A549 treated with CpdA at 1 μM for 4 hours (cell line): ENCODE data around the gene SLC34A3. TPM values are rescaled to one million over a fixed set of nuclear protein-coding genes. Genes with fewer than 3 reads are reported as not detected.

Source experiments
- total RNA-seq: library from RNA; stranded (reverse); fragments of 200-300 nt; extraction: Qiagen RNA extraction; gene quantifications from 5 replicates; pipeline ENCODE4 v1.2.3, GENCODE V29; 2022; ENCODE audit warnings: low read depth

SLC34A3 gene
- 0.07 to 0.13 TPM (median 0.08 TPM) in 5 replicates for total RNA-seq

DNA sequence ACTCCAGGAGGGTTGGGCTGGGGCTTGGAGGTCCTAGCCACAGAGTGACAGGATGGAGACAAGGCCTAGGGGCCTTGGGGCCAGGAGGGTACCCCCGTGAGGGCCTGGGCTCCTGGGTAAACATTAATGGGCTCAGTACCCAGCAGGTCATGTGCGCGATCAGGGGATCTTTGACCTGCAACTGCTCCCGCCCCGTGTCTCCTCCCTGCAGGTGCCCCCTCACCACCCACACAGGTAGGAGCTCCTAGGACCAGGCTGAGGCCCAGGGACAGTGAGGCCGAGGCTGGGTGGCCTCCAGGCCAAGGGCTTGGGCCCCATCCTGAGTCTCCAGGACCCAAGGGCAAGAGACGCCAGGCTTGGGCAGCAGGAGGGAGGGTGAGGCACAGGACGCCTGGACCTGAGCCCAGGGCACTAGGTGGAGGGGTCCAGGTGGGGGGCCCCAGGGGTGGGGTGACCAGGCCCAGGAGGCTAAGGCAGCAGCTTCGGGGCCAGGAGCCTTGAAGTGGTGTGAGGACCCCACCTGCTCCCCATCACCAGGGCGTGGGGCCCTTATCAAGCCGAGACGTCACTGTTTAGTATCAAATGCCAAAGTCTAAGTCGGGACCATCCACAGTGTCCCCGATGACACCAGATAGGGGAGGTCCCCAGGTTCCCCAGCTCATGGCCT is at the start of gene SLC34A3:
SLC34A3 (plus strand) TSS at position 197 of the 667 bp plus-strand sequence. CDS start 802 bp downstream, outside the sequence.

GRCh38 chr9:137188490-137189296 is 42.0 kb upstream of the SLC34A3 start, which contains the start of the genes ANAPC2 and SSNA1:
ANAPC2 (minus strand) TSS chr9:137188560; CDS start chr9:137188532, 28 bp downstream.
SSNA1 (plus strand) TSS chr9:137188676; CDS start chr9:137188727, 51 bp downstream.

DNA sequence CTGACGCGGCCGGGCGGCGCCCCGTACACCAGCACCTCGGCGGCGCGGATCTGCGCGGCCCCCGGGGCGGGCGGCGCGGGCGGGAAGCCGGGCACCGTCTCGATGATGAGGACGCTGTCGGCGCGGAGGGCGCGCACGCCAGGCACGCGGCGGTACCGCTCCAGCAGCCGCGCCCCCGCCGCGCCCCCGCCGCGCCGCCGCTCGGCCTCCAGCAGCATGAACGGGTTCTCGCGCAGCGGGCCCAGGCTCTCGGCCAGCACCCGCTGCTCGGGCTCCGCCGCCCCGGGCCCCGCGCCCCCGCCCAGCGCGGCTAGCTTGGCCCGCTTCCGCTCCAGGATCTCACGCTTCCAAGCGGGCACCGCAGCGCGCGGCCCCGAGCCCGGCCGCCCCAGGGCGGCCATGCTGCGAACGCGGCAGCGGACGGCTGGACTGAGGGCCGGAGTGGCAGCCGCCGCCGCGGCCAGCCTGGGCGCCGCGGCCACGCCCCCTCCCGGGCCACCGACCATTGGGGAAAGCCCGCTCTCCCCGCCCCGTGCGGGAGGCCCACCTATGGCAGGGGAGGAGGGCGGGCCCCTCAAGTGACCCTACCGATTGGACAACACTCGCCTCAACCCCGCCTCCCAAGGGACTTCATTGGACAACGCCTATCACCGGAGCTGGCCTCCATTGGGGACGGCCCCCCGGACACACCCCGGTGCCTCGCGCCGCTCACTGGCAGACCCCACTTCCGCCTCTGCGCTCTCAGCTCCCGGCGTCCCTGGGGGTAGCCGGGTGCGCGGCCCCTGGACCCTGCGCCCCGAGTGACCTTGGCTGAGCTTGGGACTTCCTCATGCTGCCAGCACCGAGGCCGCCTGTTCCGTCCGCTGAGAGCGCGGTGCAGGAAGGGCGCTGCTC is 30.1 kb upstream of the SLC34A3 start, which contains the start of gene TPRN:
TPRN (minus strand) TSS at position 431 of the 894 bp plus-strand sequence; CDS start at position 401, 30 bp downstream.

GRCh38 chr9:137205126-137206069 is 25.3 kb upstream of the SLC34A3 start, which contains the start of the genes NDOR1 and TMEM203:
NDOR1 (plus strand) TSS chr9:137205700; CDS start chr9:137205778, 78 bp downstream.
TMEM203 (minus strand) TSS chr9:137205648; CDS start chr9:137205414, 234 bp downstream.

GRCh38 chr9:137222190-137223077 is 8.3 kb upstream of the SLC34A3 start, which contains the start of gene RNF208:
RNF208 (minus strand) TSS chr9:137222240; CDS start chr9:137221212, 1,028 bp downstream.

DNA sequence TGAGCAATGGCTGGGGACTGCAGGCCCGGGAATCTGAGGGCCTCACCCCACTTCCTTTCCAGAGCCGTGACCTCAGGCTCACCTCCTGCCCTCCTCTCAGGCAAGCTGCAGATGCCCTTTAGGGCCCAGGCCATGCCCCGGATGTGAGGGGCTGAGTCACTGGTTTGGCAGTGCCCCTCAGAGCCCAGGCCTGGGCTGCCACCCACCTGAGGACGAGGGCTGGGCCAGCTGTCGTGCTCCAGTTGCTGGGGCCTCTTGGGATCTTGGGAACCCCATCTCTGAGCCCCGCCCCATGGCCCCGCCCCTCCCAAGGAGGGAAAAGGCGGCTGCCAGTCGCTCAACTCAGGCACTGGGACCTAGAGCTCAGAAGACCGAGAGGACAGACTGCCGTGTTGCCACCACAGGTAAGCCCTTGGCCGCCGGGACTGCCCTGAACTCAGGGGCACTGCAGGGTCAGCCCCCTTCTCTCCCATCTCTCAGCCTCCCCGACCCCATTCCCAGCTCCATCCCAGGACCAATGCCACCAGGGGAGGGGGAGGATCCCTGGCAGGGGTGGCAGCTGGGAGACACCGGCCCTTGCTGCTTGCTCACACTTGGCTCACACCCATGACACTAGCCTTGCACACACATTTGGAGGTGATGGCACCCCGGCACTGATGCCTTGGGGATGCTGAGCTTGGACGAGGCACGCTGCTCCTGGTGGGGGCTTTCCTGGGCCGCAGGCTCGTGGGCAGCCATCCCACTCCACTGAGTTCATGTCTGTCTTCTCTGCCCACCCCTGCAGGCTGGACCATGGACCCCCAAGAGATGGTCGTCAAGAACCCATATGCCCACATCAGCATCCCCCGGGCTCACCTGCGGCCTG is 5.6 kb upstream of the SLC34A3 start, which contains the start of gene CYSRT1:
CYSRT1 (plus strand) TSS at position 345 of the 865 bp plus-strand sequence; CDS start at position 793, 448 bp downstream.

GRCh38 chr9:137227054-137227852 is 3.4 kb upstream of the SLC34A3 start, which contains the start of gene RNF224:
RNF224 (plus strand) TSS chr9:137227502; CDS start chr9:137228336, 834 bp downstream.

GRCh38 chr9:137240841-137241489 is 10.3 kb downstream of the SLC34A3 start, which contains the start of gene TUBB4B:
TUBB4B (plus strand) TSS chr9:137241287; CDS start chr9:137241361, 74 bp downstream.

GRCh38 chr9:137251194-137251461 is 20.4 kb downstream of the SLC34A3 start, which contains the start of gene STPG3:
STPG3 (plus strand) TSS chr9:137251286; CDS start chr9:137251287, 1 bp downstream.

DNA sequence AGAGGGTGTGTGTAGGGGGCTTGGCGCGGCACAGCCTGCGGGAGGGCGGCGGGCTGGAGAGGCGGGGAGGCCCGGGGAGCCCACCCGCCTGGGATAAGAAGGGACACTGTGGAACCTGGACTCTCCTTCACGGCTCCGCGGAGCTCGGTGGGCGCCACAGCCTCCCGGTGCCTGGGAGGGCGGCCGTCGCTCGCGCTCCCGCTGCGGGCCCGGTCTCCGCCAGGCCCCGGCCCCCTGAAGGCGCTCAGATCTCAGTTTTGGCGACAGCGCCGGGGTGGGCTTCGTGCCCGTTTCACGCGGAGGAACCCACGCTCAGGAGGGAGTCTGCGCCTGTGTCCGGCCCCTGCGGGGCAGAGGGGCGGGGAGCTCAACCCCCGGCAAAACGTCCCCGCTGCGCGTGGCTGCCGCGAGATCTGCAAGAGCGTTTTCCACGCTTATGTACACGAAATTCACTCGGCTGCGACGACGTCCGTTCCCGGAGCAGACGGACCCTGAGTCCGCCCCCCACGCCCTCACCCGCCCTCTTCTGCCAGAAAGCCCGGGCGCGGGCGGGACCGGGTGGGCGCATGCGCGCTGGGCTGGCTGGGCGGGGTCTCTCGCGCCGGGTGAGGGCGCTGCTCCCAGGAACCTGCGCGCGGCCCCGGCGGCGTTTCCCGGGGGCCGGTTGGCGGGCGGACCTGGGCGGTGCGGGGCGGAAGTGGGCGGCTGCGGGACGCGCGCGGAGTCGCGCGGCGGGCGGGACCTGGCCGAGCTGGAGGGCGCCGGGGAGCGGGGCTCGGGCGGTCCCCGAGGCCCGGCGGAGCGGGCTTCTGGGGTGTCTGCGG is 24.1 kb downstream of the SLC34A3 start, which contains the start of gene NELFB:
NELFB (plus strand) TSS at position 704 of the 824 bp plus-strand sequence.

DNA sequence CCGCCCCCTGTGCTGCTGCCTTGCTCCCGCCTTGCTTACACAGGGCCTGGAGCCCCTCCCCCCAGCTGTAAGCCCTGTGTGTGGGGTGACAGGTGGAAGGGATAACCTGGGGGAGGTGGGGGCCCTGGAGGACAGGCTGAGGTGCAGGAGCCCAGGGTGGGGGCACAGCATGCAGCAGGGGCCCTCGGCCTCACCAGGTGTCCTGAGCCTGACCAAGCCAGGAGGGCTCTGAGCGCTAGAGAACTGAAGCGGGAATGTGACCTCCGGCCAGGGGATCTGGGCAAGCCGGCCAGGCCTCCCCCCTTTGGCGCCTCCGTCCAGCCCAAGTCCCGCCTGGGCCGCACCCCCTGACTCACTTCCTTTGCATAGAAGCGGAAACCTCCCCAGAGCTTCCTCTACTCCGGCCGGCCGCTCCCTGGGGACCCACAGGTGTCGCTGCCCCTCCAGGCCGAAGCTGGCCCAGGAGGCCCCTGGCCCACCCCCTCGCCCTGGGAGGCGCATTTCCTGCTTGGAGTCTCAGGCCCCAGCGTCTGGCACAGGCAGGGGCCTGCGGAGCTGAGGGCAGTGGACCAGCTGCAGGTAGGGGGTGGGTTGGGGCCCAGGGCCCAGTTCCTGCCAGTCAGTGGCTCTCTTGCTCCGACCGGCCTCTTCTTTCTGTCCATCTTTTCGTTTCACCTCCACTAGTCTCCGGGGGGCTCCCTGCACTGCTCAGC is 46.8 kb downstream of the SLC34A3 start, which contains the start of gene TOR4A:
TOR4A (plus strand) TSS at position 398 of the 713 bp plus-strand sequence. CDS start 964 bp downstream, outside the sequence.

